ENCODE measurements around the gene CBX4. TPM values are rescaled to one million over a fixed set of nuclear protein-coding genes. Genes with fewer than 3 reads are reported as not detected.

CBX4 gene
- total RNA-seq, 1 donor from 2014 or later, result 25.7 TPM

GRCh38 chr17:79850571-79851460 lies 11.6 kb upstream of the CBX4 start:
- intact Hi-C loops (cut with DNase I), result no loop called here
- no peak for DNase-seq (ENCODE audit: low spot score in 2 of 2)

GRCh38 chr17:79849953-79850352 lies 10.7 kb upstream of the CBX4 start:
- no peaks in the 10 kb centered on the region for H3K27me3 ChIP-seq
- peaks cover 0 to 3% of the 10 kb centered on the region in 2 donors for H3K4me1 ChIP-seq
- H3K4me3 ChIP-seq, result no peak overlapping the region
- H3K9me3 ChIP-seq, result no peaks in the 10 kb centered on the region
- no peaks in the 10 kb centered on the region for H3K36me3 ChIP-seq
- H3K27ac ChIP-seq, result no peak overlapping the region
- intact Hi-C loops (cut with DNase I), result no loop called here
- DNase-seq (ENCODE audit: low spot score in 2 of 2), result no peak
- no peak for TF ChIP-seq CTCF (IDR thresholded peaks at IDR 0.05)

More at GRCh38 chr17:79850571-79851460, 11.6 kb upstream of the CBX4 start:
- H3K27me3 ChIP-seq, result no peaks in the 10 kb centered on the region
- H3K4me3 ChIP-seq, result no peak overlapping the region
- no peak overlapping the region for H3K27ac ChIP-seq
- H3K4me1 ChIP-seq, result peaks cover 0 to 3% of the 10 kb centered on the region in 2 donors
- no peak for TF ChIP-seq CTCF (IDR thresholded peaks at IDR 0.05)
- H3K9me3 ChIP-seq, result no peaks in the 10 kb centered on the region
- H3K36me3 ChIP-seq, result no peaks in the 10 kb centered on the region

- intact Hi-C loops (cut with DNase I), result no loop called here
- no peak overlapping the region for H3K4me3 ChIP-seq
- no peak for DNase-seq (ENCODE audit: low spot score in 2 of 2)
- no peaks in the 10 kb centered on the region for H3K36me3 ChIP-seq
- no peak overlapping the region for H3K27ac ChIP-seq
- no peak for TF ChIP-seq CTCF (IDR thresholded peaks at IDR 0.05)
- H3K9me3 ChIP-seq, result no peaks in the 10 kb centered on the region
- H3K4me1 ChIP-seq, result peaks cover 12% of the 10 kb centered on the region in 2 donors
- H3K27me3 ChIP-seq, result peaks cover 2% of the 10 kb centered on the region
Measured at GRCh38 chr17:79848370-79848766, 9.1 kb upstream of the CBX4 start.

- Histone ChIP-seq H3K36me3 (no peaks in the 10 kb centered on the region), H3K9me3 (no peaks in the 10 kb centered on the region), H3K27ac (no peak overlapping the region), H3K4me1 (peaks cover 14 to 17% of the 10 kb centered on the region in 2 donors), H3K27me3 (peaks cover 7% of the 10 kb centered on the region), H3K4me3 (no peak overlapping the region)
- no peak for TF ChIP-seq CTCF (IDR thresholded peaks at IDR 0.05)
- intact Hi-C loops (cut with DNase I), result no loop called here
- DNase-seq (ENCODE audit: low spot score in 2 of 2), result no peak
Measured at GRCh38 chr17:79847698-79848369, 8.6 kb upstream of the CBX4 start.

GRCh38 chr17:79845601-79845949 lies 6.3 kb upstream of the CBX4 start:
- Histone ChIP-seq H3K27ac (peak overlapping the region in 1 of 2 donors; percentile 23), H3K4me1 (peaks cover 15 to 30% of the 10 kb centered on the region in 2 donors), H3K9me3 (no peaks in the 10 kb centered on the region), H3K36me3 (no peaks in the 10 kb centered on the region), H3K4me3 (no peak overlapping the region), H3K27me3 (peaks cover 29% of the 10 kb centered on the region)
- no peak for TF ChIP-seq CTCF (IDR thresholded peaks at IDR 0.05)
- intact Hi-C loops (cut with DNase I), result no loop called here
- DNase-seq (ENCODE audit: low spot score in 2 of 2), result no peak

Measured in ascending aorta (tissue), 2 donors.